ENCODE results near the gene LUZP2. TPM values are rescaled to one million over a fixed set of nuclear protein-coding genes. Genes with fewer than 3 reads are reported as not detected.

Gene LUZP2
- total RNA-seq, 1 experiment from 2014 or later: 0.11 TPM

- Histone ChIP-seq H3K4me2 (ENCODE audit: low read length) (0 out of 2 replicates have a peak overlapping the region, but pooled peaks have one; percentile 6), H3K27ac (ENCODE audit: low read length) (peak overlapping the region; percentile 34), H3K79me2 (ENCODE audit: low read length) (no peaks in the 10 kb centered on the region), H3K9me2 (replicated peaks; ENCODE audit: low read length) (no peaks in the 10 kb centered on the region), H3K36me3 (ENCODE audit: low read depth, low read length) (no peaks in the 10 kb centered on the region), H3F3A (ENCODE audit: low read length, unreplicated experiment) (no peaks in the 10 kb centered on the region), H3K4me1 (ENCODE audit: insufficient read depth, low read length) (peaks cover 9% of the 10 kb centered on the region), H4K20me1 (ENCODE audit: low read length) (no peaks in the 10 kb centered on the region), H2AFZ (ENCODE audit: low read length) (peak overlapping the region; percentile 47), H3K27me3 (ENCODE audit: low read length) (no peaks in the 10 kb centered on the region), H3K9ac (ENCODE audit: low read length) (no peak overlapping the region), H3K9me3 (ENCODE audit: low read length) (no peaks in the 10 kb centered on the region), H3K4me3 (ENCODE audit: low read length) (no peak overlapping the region)
- DNase-seq: no peak
- intact Hi-C loops (cut with micrococcal nuclease): no loop called here
- peak; percentile 46 for ATAC-seq
- CTCF ChIA-PET: no interaction called here
- no TSS peak for BruUV-seq (replicated peaks)
- TF ChIP-seq EZH2phosphoT487 (IDR thresholded peaks at IDR 0.05; ENCODE audit: borderline replicate concordance, low read length) (no peak), EZH2 (IDR thresholded peaks at IDR 0.05; ENCODE audit: low read length, unreplicated experiment) (no peak), CTCF (conservative IDR thresholded peaks at IDR 0.05; ENCODE audit: low read depth, low read length) (no peak)
- POLR2A ChIA-PET (ENCODE audit: unreplicated experiment): no interaction called here
Measured at GRCh38 chr11:24903555-24903954, 406.7 kb downstream of the LUZP2 start.

GRCh38 chr11:24925091-24925490 lies 428.2 kb downstream of the LUZP2 start:
- POLR2A ChIA-PET (ENCODE audit: unreplicated experiment): no interaction called here
- Histone ChIP-seq H3K9me3 (ENCODE audit: low read length) (no peaks in the 10 kb centered on the region), H4K20me1 (ENCODE audit: low read length) (no peaks in the 10 kb centered on the region), H3K9me2 (replicated peaks; ENCODE audit: low read length) (no peaks in the 10 kb centered on the region), H3K4me2 (ENCODE audit: low read length) (no peak overlapping the region), H3K4me3 (ENCODE audit: low read length) (no peak overlapping the region), H2AFZ (ENCODE audit: low read length) (no peak overlapping the region), H3K4me1 (ENCODE audit: insufficient read depth, low read length) (no peaks in the 10 kb centered on the region), H3K79me2 (ENCODE audit: low read length) (no peaks in the 10 kb centered on the region), H3F3A (ENCODE audit: low read length, unreplicated experiment) (no peaks in the 10 kb centered on the region), H3K9ac (ENCODE audit: low read length) (no peak overlapping the region), H3K36me3 (ENCODE audit: low read depth, low read length) (no peaks in the 10 kb centered on the region), H3K27me3 (ENCODE audit: low read length) (no peaks in the 10 kb centered on the region), H3K27ac (ENCODE audit: low read length) (no peak overlapping the region)
- CTCF ChIA-PET: no interaction called here
- DNase-seq (no peak), ATAC-seq (no peak)
- BruUV-seq (replicated peaks): no TSS peak
- intact Hi-C loops (cut with micrococcal nuclease): no loop called here
- no peak for TF ChIP-seq EZH2 (IDR thresholded peaks at IDR 0.05; ENCODE audit: low read length, unreplicated experiment)
- TF ChIP-seq CTCF (conservative IDR thresholded peaks at IDR 0.05; ENCODE audit: low read depth, low read length): no peak
- no peak for TF ChIP-seq EZH2phosphoT487 (IDR thresholded peaks at IDR 0.05; ENCODE audit: borderline replicate concordance, low read length)

GRCh38 chr11:24932110-24933000 lies 435.5 kb downstream of the LUZP2 start:
- no TSS peak for BruUV-seq (replicated peaks)
- no peak for ATAC-seq

More at GRCh38 chr11:24932110-24933000, 435.5 kb downstream of the LUZP2 start:
- no peak for TF ChIP-seq EZH2 (IDR thresholded peaks at IDR 0.05; ENCODE audit: low read length, unreplicated experiment)
- Histone ChIP-seq H3K4me2 (ENCODE audit: low read length) (no peak overlapping the region), H4K20me1 (ENCODE audit: low read length) (no peaks in the 10 kb centered on the region), H3K9ac (ENCODE audit: low read length) (no peak overlapping the region), H2AFZ (ENCODE audit: low read length) (no peak overlapping the region), H3K79me2 (ENCODE audit: low read length) (no peaks in the 10 kb centered on the region), H3F3A (ENCODE audit: low read length, unreplicated experiment) (no peaks in the 10 kb centered on the region), H3K27me3 (ENCODE audit: low read length) (no peaks in the 10 kb centered on the region), H3K9me3 (ENCODE audit: low read length) (no peaks in the 10 kb centered on the region), H3K4me3 (ENCODE audit: low read length) (no peak overlapping the region), H3K4me1 (ENCODE audit: insufficient read depth, low read length) (peaks cover 8% of the 10 kb centered on the region), H3K27ac (ENCODE audit: low read length) (no peak overlapping the region), H3K36me3 (ENCODE audit: low read depth, low read length) (no peaks in the 10 kb centered on the region), H3K9me2 (replicated peaks; ENCODE audit: low read length) (no peaks in the 10 kb centered on the region)
- intact Hi-C loops (cut with micrococcal nuclease): no loop called here
- ChIA-PET CTCF (no interaction called here), POLR2A (ENCODE audit: unreplicated experiment) (no interaction called here)
- DNase-seq: no peak

Measured in PC-3 (cell line).